Fibroblast of villous mesenchyme (primary cell): ENCODE results near the gene RNU6-8. TPM values are rescaled to one million over a fixed set of nuclear protein-coding genes. Genes with fewer than 3 reads are reported as not detected.

Experiments
- DNase-seq: peaks from one replicate; pipeline ENCODE4 v3.0.0-alpha.2; 2010; ENCODE audit warnings: low read depth
- H3K4me3 ChIP-seq: 2 replicates; pipeline ENCODE4 v1.5.1; 2011; ENCODE audit warnings: low read depth, mild to moderate bottlenecking, low read length
- CTCF ChIP-seq: IDR thresholded peaks from 2 replicates; pipeline ENCODE4 v1.5.1; 2012; ENCODE audit warnings: low read depth, mild to moderate bottlenecking, low read length; ENCODE audit not compliant: insufficient read depth
- total RNA-seq: library from RNA; depleted of rRNA; stranded (reverse); fragments of >200 nt; gene quantifications from 2 replicates; pipeline ENCODE4 v1.2.3, GENCODE V29; 2012

The RNU6-8 gene
- total RNA-seq, 1 donor: not detected

- no peak for TF ChIP-seq CTCF
These were observed 2.5 kb downstream of the RNU6-8 start for GRCh38 chr14:32200368-32201192.

DNA sequence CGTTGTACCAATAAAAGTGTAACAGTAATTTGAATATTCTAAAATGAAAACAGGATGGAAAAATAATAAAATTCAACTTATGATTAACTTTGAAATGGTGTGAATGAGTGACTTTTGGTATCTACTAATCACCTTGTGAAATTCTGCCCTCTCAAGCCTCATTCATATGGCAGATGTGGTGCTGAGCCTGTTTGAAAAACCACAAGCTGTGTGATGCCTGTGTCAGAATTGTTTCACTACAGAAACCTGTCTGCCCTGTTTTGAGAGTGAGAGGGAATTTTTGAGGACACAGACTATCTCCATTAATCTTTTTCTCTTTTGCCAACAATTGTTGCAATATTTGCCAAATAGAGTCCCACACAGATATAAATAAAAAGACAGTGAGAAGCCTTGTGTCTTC is 5.2 kb downstream of the RNU6-8 start:
- DNase-seq: no peak
- TF ChIP-seq CTCF: no peak
- no peak overlapping the region for H3K4me3 ChIP-seq

More at GRCh38 chr14:32200368-32201192, 2.5 kb downstream of the RNU6-8 start:
- no peak for DNase-seq
- peak overlapping the region; percentile 77 for H3K4me3 ChIP-seq

DNA sequence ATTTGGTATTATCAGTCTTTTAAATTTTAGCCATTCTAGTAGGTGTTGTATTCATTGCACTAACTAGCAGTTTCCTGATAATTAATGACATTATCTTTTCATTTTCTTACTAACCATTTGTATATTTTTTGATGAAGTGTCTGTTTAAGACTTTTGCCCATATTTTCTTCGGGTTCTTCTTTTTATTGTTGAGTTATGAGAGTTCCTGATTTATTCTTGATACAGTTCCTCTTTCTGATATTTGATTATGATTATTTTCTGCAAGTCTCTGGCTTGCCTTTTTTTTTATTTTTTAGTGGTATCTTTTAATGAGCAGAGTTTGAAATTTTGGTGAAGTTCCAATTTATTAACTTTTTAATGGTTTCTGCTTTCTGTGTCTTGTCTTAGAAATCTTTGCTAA is 7.4 kb downstream of the RNU6-8 start:
- H3K4me3 ChIP-seq: no peak overlapping the region
- TF ChIP-seq CTCF: no peak
- DNase-seq: no peak

DNA sequence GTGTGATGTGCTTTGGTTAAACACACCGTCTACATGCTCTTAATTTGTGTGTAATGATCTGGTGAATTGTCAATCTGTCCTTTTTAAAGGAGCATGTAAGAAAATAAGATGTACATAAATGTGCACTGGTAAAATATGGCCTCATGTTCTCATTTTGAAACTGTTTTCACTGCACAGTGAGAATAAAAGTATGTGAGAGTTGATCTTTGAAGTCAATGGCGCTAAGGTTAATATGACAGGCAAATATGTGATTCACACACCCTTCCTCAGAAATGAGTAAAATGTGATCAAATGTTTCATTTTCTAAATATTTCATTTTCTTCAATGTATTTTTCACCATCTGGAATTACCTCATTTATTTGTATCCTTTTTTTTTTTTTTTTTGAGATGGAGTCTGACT is 9.5 kb downstream of the RNU6-8 start:
- H3K4me3 ChIP-seq: no peak overlapping the region
- DNase-seq: no peak
- TF ChIP-seq CTCF: no peak

GRCh38 chr14:32192712-32193373 is 10.2 kb downstream of the RNU6-8 start:
- no peak for TF ChIP-seq CTCF
- DNase-seq: no peak
- H3K4me3 ChIP-seq: no peak overlapping the region

DNA sequence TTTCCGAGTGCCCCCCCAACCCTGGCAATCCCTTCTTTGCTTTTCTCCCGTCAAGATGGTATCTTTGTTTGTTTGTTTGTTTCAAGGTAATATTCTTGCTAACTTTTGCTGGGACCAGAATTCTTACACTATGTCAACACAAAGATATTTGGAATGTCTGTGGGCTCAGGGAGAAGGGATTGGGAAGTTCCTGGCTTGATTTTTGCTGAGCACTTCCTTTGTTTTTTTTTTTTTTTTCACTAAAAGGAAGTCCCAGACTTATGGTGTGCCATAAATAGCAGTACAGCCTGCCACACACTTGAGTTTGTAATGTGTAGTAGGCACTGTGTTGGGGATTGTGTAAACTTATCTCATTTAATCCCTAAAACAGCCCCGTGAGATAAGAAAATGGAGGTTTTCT is 12.4 kb downstream of the RNU6-8 start:
- H3K4me3 ChIP-seq: no peak overlapping the region
- TF ChIP-seq CTCF: no peak
- peak; percentile 14 for DNase-seq
